ENCODE results near the gene CDHR2.
A peak's percentile ranks its signal among the peaks of the same experiment; 100 is the strongest.

CDHR2 gene

DNA sequence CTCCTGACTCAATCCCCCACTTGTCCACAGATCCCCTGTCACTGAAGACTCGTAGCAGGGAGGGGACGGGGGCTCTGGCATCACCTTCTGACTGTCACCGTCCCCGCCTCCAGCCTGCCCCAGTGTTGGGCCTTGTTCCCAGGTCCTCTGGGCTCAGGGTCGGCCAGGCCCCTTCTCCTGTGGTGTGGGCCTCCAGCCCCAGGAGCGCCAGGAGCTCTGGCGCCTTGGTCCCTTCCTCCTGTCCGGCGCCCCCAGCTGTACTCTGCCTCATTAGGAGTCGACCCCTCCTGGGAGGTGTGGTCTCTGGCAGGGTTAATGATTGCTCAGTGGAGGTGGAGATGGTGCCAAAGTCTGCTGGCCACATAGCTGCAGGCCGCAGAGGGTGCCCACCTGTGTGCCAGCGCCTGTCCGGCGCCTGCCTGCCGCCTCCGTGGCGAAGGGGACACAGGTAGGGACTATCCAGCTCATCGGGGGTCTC lies at the start of gene CDHR2:
TSS of gene CDHR2 (plus strand) at position 376 of the 478 bp plus-strand sequence. CDS start 16,011 bp downstream, outside the sequence.
- no peak for DNase-seq (ENCODE audit: low spot score)
- H3K27ac ChIP-seq = peak within 1 kb of the TSS; percentile 8; the same call in 1 of the 2 replicates
- TF ChIP-seq, protein P1, sequence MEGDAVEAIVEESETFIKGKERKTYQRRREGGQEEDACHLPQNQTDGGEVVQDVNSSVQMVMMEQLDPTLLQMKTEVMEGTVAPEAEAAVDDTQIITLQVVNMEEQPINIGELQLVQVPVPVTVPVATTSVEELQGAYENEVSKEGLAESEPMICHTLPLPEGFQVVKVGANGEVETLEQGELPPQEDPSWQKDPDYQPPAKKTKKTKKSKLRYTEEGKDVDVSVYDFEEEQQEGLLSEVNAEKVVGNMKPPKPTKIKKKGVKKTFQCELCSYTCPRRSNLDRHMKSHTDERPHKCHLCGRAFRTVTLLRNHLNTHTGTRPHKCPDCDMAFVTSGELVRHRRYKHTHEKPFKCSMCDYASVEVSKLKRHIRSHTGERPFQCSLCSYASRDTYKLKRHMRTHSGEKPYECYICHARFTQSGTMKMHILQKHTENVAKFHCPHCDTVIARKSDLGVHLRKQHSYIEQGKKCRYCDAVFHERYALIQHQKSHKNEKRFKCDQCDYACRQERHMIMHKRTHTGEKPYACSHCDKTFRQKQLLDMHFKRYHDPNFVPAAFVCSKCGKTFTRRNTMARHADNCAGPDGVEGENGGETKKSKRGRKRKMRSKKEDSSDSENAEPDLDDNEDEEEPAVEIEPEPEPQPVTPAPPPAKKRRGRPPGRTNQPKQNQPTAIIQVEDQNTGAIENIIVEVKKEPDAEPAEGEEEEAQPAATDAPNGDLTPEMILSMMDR (conservative IDR thresholded peaks at IDR 0.05; ENCODE audit: low read depth) = no peak
- ChIA-PET CTCF (interaction anchor here (0.5 kb wide), 1 partner anchor 94 kb away, joined by 3 read pairs; no protein-coding TSS in a partner anchor), POLR2A (ENCODE audit: low non-redundant PET) (interaction anchor here (0.6 to 0.7 kb wide), 2 partner anchors 14 to 140 kb away, joined by 3 to 4 read pairs; no protein-coding TSS in a partner anchor)

DNA sequence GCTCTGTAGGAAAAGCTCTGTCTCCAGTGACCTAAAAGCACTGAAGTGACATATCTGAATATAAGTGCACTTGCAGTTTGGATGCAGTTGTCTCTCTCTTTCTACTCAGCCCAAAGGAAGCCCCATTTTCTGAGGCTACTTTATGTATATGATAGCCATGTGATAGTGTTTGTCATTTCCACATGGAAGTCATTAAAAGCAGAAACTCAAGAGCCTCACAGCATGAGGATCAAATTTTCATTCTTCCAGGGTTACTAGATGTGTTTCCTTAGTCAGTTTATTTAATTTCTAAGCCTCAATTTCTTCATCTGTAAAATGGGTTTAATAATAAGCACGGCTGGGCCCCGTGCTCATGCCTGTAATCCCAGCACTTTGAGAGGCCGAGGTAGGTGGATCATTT lies 48.6 kb upstream of the CDHR2 start:
- ChIA-PET POLR2A (ENCODE audit: low non-redundant PET) (no interaction called here), CTCF (no interaction called here)
- TF ChIP-seq, protein P1 (conservative IDR thresholded peaks at IDR 0.05; ENCODE audit: low read depth) = no peak

GRCh38 chr5:176501333-176501732 lies 47.8 kb upstream of the CDHR2 start:
- peak overlapping the region; percentile 34; the same call in 1 of the 2 replicates for H3K27ac ChIP-seq
- POLR2A ChIA-PET (ENCODE audit: low non-redundant PET) = no interaction called here
- DNase-seq (ENCODE audit: low spot score) = peak; percentile 42
- CTCF ChIA-PET = no interaction called here
- TF ChIP-seq, protein P1 (conservative IDR thresholded peaks at IDR 0.05; ENCODE audit: low read depth) = no peak

More for the DNA sequence above, 48.6 kb upstream of the CDHR2 start:
- H3K27ac ChIP-seq = peak overlapping the region; percentile 55
- no peak for DNase-seq (ENCODE audit: low spot score)

DNA sequence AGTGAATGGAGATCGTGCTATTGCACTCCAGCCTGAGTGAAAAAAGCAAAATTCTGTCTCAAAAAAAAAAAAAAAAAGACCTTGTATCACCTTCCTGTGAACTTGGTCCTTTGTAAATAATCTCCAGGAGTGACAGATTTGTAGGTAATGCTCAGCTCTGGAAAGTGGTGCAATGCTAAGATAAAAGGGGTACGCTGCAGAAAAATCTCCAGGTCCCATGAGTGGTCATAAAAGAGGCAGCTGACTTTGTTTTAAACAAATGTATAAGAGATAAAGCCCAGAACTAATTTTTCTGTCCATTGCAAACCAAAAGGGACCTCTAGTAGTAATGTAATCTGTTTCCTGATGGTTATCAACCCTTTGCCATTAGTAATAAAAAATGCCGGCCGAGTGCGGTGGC lies 45.6 kb upstream of the CDHR2 start:
- TF ChIP-seq, protein P1 (conservative IDR thresholded peaks at IDR 0.05; ENCODE audit: low read depth) = no peak
- H3K27ac ChIP-seq = peak overlapping the region; percentile 34; the same call in 1 of the 2 replicates
- DNase-seq (ENCODE audit: low spot score) = no peak
- CTCF ChIA-PET = no interaction called here
- POLR2A ChIA-PET (ENCODE audit: low non-redundant PET) = no interaction called here

- H3K27ac ChIP-seq = no peak overlapping the region
- DNase-seq (ENCODE audit: low spot score) = no peak
- ChIA-PET CTCF (interaction anchor here (1.4 kb wide), 1 partner anchor 12 kb away, joined by 4 read pairs; no protein-coding TSS in a partner anchor), POLR2A (ENCODE audit: low non-redundant PET) (interaction anchor here (0.5 kb wide), 1 partner anchor 492 kb away, joined by 5 read pairs; no protein-coding TSS in a partner anchor)
- TF ChIP-seq, protein P1 (conservative IDR thresholded peaks at IDR 0.05; ENCODE audit: low read depth) = no peak
These were observed 41.2 kb upstream of the CDHR2 start for GRCh38 chr5:176507911-176508310.

GRCh38 chr5:176508603-176509002 lies 40.5 kb upstream of the CDHR2 start:
- no peak overlapping the region for H3K27ac ChIP-seq
- ChIA-PET CTCF (interaction anchor here (1.4 kb wide), 1 partner anchor 11 kb away, joined by 4 read pairs; no protein-coding TSS in a partner anchor), POLR2A (ENCODE audit: low non-redundant PET) (interaction anchor here (0.5 kb wide), 1 partner anchor 491 kb away, joined by 5 read pairs; no protein-coding TSS in a partner anchor)
- no peak for DNase-seq (ENCODE audit: low spot score)
- TF ChIP-seq, protein P1 (conservative IDR thresholded peaks at IDR 0.05; ENCODE audit: low read depth) = no peak

All from RWPE1 (cell line).